SHP77 (cell line): ENCODE measurements around the gene ARRDC4.

Experiments used
- DNase-seq, 2 experiments: peaks; one replicate each; lab custom pipeline; 2025; lab: John Stamatoyannopoulos, UW

Gene ARRDC4

GRCh38 chr15:97998307-97999071 is 38.0 kb downstream of the ARRDC4 start:
- no peak for DNase-seq

- DNase-seq, result no peak
These were observed 40.0 kb downstream of the ARRDC4 start for GRCh38 chr15:98000249-98001203.

DNA sequence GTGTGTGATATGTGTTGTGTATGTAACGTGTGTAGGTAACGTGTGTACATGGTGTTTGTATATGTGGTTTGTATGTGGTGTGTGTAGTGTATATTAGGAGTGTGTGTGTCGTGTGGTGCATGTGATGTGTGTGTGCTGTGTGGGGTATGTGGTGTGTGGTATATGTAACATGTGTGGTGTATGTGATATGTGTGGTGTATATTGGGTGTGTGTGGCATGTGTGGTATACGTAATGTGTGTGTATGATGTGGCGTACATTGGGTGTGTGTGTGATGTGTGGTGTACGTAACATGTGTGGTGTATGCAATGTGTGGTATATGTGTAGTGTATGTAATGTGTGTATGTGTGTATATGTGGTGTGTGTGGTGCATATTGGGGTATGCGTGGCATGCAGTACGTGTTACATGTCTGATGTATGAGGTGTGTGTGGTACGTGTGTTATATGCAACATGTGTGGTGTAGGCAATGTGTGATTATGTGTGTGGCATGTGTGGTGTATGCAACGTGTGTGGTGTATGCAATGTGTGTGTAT is 41.2 kb downstream of the ARRDC4 start:
- no peak for DNase-seq

GRCh38 chr15:98002419-98002818 is 41.9 kb downstream of the ARRDC4 start:
- no peak for DNase-seq

DNA sequence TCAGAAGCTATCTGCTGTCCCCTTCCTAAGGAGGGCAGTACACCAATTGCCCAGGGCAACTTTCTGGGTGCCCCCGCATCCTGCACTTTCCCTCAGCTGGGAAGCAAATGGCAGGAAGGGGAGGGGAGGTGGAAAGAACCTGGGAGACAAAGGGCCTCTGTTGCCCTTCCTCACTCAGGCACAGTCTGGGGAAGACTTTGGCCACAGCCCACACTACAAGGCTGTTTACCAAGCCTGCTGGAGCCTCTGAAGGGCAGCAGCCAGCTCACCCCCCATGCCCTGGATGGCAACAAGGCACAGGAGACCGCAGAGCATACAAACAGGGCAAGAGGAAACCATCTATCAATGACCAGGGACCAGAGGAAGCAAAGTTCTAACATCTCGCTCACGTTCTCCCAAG is 42.4 kb downstream of the ARRDC4 start:
- no peak for DNase-seq

- DNase-seq, result no peak
These were observed 43.0 kb downstream of the ARRDC4 start for GRCh38 chr15:98003518-98003917.

DNA sequence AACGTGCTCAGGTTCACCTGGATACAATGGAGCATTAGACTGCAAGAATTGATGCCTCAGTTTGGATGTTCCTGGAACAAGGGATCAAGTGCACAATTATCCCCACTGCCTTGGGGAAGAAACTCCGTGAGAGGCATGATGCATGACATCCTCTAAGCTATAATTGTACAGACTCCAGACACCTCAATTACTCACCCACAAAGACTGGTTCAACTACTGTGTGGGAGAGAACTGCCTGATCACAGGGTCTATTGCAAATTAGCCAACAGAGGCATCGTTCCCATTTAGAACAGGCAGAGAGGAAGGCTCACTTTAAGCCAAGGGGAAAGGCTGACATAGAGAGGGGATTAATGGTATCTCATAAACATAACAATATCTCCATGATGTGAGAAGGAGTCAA is 43.5 kb downstream of the ARRDC4 start:
- DNase-seq, result no peak

- DNase-seq, result no peak
These were observed 45.2 kb downstream of the ARRDC4 start for GRCh38 chr15:98005659-98006058.

DNA sequence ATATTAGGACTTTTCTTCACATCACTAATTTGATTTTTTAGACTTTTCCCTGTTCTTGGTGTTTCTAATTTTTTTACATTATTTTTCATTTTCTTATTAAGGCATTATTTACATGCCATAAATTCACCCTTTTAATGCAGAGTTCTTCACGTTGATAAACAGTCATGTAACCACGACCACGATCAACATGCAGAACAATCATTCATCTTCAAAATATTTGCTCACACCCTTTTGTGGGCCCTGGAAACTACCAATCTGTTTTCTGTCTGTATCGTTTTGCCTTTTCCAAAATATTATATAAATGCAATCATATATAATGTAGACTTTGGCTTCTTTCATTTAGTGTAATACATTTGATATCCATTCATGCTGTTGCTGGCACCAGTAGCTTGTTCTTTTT is 48.7 kb downstream of the ARRDC4 start:
- DNase-seq, result no peak

DNA sequence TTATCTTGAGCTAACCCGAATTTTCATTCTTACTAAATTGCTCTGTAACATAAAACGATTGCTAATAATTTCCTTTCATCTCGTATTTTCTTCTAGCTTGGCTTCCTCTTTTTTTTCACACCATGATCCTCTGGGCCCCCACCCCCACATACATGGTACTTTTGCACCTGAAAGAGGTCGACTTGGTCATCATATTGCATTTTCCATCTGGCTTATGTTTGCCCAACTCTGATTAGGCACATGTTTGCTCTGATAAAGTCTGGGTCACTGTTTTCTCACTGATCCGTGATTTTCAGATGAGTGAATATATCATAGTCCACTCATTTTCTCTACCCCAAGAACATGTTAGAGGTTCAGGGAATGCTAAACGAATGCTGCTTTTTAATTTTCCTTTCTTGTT is 49.5 kb downstream of the ARRDC4 start:
- DNase-seq, result no peak

GRCh38 chr15:98012354-98012753 is 51.9 kb downstream of the ARRDC4 start:
- DNase-seq, result no peak

DNA sequence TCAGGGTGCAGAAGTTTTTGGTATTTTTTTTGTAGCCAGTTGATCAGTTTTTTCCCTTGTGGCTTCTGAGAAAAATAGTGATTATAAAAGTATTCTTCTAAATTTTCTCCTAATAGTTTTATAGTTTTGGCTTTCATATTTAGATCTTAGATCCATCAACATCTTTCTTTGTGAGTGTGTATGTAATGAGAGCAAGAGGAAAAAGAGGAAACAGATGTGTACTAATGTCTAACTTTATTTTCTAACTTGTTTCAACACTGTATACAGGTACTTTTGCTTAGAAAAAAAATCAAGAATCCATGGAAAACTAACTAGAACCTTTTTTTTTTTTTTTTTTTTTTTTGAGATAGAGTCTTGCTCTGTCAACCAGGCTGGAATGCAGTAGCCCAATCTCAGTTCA is 53.1 kb downstream of the ARRDC4 start:
- no peak for DNase-seq

GRCh38 chr15:98017150-98017964 is 56.9 kb downstream of the ARRDC4 start:
- no peak for DNase-seq

DNA sequence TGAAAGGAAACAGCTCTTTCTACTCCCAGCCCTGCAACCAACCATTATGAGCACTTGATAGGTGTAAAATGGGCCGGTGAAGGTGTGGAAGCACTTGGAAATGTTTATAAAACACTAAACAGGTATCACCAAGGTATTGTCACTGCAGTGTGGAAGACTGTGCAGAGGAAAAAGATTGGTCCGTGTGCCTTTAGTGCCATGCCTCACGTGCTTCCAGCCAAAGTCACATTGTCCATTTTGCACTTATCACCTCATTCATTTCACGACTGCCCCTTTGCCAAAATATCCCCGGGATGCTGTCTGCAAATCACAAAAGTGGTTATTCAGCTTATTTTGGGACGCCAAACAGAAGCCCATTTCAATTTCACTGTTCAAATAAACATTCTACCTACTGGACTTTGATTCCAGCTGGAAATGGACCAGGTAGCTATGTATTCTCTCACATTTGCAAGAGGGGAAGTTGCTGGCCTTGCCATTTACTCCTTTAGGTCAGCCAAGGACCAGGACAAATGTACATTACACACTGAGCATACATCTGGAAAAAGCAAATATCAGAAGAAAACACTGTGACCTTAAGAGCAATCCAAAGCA is 58.4 kb downstream of the ARRDC4 start:
- no peak for DNase-seq
